Measurements from ENCODE around the gene HMGCS1.
"Not testable (repeated sequence)": the region's sequence is repeated elsewhere in the genome, so short reads cannot be mapped to it uniquely, and the experiment has no call there.

Gene HMGCS1

DNA sequence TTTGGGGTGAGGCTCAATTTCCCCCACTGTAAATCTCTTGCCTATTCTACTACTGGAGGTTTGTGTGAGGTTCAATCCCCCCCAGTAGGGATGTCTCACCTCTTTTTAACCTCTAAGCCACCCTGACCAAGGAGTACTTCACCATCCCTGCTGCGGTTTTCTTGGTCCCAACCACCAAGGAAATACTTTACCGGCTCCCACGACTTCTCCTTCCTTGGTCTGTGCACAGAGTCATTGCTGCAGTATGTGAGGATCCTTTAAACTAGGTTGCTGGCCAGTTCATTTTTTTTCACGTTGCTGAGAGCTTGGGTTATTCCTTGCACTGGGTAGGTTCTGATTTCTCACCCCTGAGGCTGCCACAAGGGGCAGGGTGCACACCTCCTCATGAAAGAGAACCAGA is 22.5 kb upstream of the HMGCS1 start:
- H3K27me3 ChIP-seq (ENCODE audit: control insufficient read depth, insufficient read depth, low read length), result no peaks in the 10 kb centered on the region
- H3K36me3 ChIP-seq (ENCODE audit: control insufficient read depth, insufficient read depth, low read length), result no peaks in the 10 kb centered on the region
- no peak overlapping the region for H3K4me3 ChIP-seq (ENCODE audit: low read length)
- H3K4me1 ChIP-seq (ENCODE audit: control insufficient read depth, insufficient read depth, low read length), result no peaks in the 10 kb centered on the region
- no peak overlapping the region for H3K9ac ChIP-seq (ENCODE audit: low read length)
- H3K27ac ChIP-seq (ENCODE audit: low read depth, low read length), result no peak overlapping the region

- Histone ChIP-seq H3K4me1 (ENCODE audit: control insufficient read depth, insufficient read depth, low read length) (no peaks in the 10 kb centered on the region), H3K27me3 (ENCODE audit: control insufficient read depth, insufficient read depth, low read length) (no peaks in the 10 kb centered on the region), H3K9ac (ENCODE audit: low read length) (no peak overlapping the region), H3K27ac (ENCODE audit: low read depth, low read length) (no peak overlapping the region), H3K4me3 (ENCODE audit: low read length) (no peak overlapping the region), H3K36me3 (ENCODE audit: control insufficient read depth, insufficient read depth, low read length) (no peaks in the 10 kb centered on the region)
Measured at GRCh38 chr5:43332401-43332800, 19.2 kb upstream of the HMGCS1 start.

GRCh38 chr5:43325624-43326023 is 12.4 kb upstream of the HMGCS1 start:
- H3K4me3 ChIP-seq (ENCODE audit: low read length); H3K4me1 ChIP-seq (ENCODE audit: control insufficient read depth, insufficient read depth, low read length); H3K9ac ChIP-seq (ENCODE audit: low read length); H3K27me3 ChIP-seq (ENCODE audit: control insufficient read depth, insufficient read depth, low read length); H3K36me3 ChIP-seq (ENCODE audit: control insufficient read depth, insufficient read depth, low read length); H3K27ac ChIP-seq (ENCODE audit: low read depth, low read length): not testable (repeated sequence)

- H3K4me1 ChIP-seq (ENCODE audit: control insufficient read depth, insufficient read depth, low read length); H3K36me3 ChIP-seq (ENCODE audit: control insufficient read depth, insufficient read depth, low read length); H3K9ac ChIP-seq (ENCODE audit: low read length); H3K4me3 ChIP-seq (ENCODE audit: low read length); H3K27ac ChIP-seq (ENCODE audit: low read depth, low read length); H3K27me3 ChIP-seq (ENCODE audit: control insufficient read depth, insufficient read depth, low read length): not testable (repeated sequence)
Measured at GRCh38 chr5:43323488-43323887, 10.3 kb upstream of the HMGCS1 start.

GRCh38 chr5:43320846-43321245 is 7.6 kb upstream of the HMGCS1 start:
- H3K4me1 ChIP-seq (ENCODE audit: control insufficient read depth, insufficient read depth, low read length), result no peaks in the 10 kb centered on the region
- H3K9ac ChIP-seq (ENCODE audit: low read length), result no peak overlapping the region
- H3K27ac ChIP-seq (ENCODE audit: low read depth, low read length), result no peak overlapping the region
- no peaks in the 10 kb centered on the region for H3K27me3 ChIP-seq (ENCODE audit: control insufficient read depth, insufficient read depth, low read length)
- no peaks in the 10 kb centered on the region for H3K36me3 ChIP-seq (ENCODE audit: control insufficient read depth, insufficient read depth, low read length)
- H3K4me3 ChIP-seq (ENCODE audit: low read length), result no peak overlapping the region

GRCh38 chr5:43316421-43316820 is 3.2 kb upstream of the HMGCS1 start:
- Histone ChIP-seq H3K36me3 (ENCODE audit: control insufficient read depth, insufficient read depth, low read length) (no peaks in the 10 kb centered on the region), H3K27me3 (ENCODE audit: control insufficient read depth, insufficient read depth, low read length) (no peaks in the 10 kb centered on the region), H3K9ac (ENCODE audit: low read length) (no peak overlapping the region), H3K4me1 (ENCODE audit: control insufficient read depth, insufficient read depth, low read length) (peaks cover 9% of the 10 kb centered on the region), H3K27ac (ENCODE audit: low read depth, low read length) (no peak overlapping the region), H3K4me3 (ENCODE audit: low read length) (no peak overlapping the region)

DNA sequence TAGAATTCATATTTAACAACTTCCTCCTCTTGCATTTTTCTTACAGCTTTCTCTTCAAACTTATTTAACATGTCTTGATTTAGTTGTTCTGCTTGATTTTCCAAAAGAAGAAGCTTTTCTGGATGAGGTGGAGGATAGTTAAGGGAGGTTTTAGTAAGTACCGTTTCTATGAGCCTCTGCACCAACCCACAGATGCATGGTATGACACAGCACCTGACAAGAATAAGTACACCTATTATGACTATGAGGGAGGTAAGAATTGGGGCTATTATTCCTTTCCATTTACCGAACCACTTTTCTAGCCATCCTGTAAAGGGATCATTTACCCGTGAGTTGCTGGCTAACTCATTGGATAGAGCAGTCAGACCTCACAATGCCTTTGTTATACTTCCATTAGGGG is 2.5 kb upstream of the HMGCS1 start:
- no peaks in the 10 kb centered on the region for H3K27me3 ChIP-seq (ENCODE audit: control insufficient read depth, insufficient read depth, low read length)

GRCh38 chr5:43315263-43315662 is 2.1 kb upstream of the HMGCS1 start:
- H3K27me3 ChIP-seq (ENCODE audit: control insufficient read depth, insufficient read depth, low read length), result no peaks in the 10 kb centered on the region
- peaks cover 9% of the 10 kb centered on the region for H3K4me1 ChIP-seq (ENCODE audit: control insufficient read depth, insufficient read depth, low read length)
- H3K4me3 ChIP-seq (ENCODE audit: low read length), result no peak overlapping the region
- no peak overlapping the region for H3K9ac ChIP-seq (ENCODE audit: low read length)
- H3K36me3 ChIP-seq (ENCODE audit: control insufficient read depth, insufficient read depth, low read length), result no peaks in the 10 kb centered on the region
- H3K27ac ChIP-seq (ENCODE audit: low read depth, low read length), result no peak overlapping the region

More for the DNA sequence above, 2.5 kb upstream of the HMGCS1 start:
- Histone ChIP-seq H3K9ac (ENCODE audit: low read length) (no peak overlapping the region), H3K27ac (ENCODE audit: low read depth, low read length) (no peak overlapping the region), H3K4me3 (ENCODE audit: low read length) (no peak overlapping the region), H3K4me1 (ENCODE audit: control insufficient read depth, insufficient read depth, low read length) (peaks cover 9% of the 10 kb centered on the region), H3K36me3 (ENCODE audit: control insufficient read depth, insufficient read depth, low read length) (no peaks in the 10 kb centered on the region)

- no peak overlapping the region for H3K27ac ChIP-seq (ENCODE audit: low read depth, low read length)
- H3K27me3 ChIP-seq (ENCODE audit: control insufficient read depth, insufficient read depth, low read length), result no peaks in the 10 kb centered on the region
- no peaks in the 10 kb centered on the region for H3K36me3 ChIP-seq (ENCODE audit: control insufficient read depth, insufficient read depth, low read length)
- no peak overlapping the region for H3K4me3 ChIP-seq (ENCODE audit: low read length)
- H3K9ac ChIP-seq (ENCODE audit: low read length), result no peak overlapping the region
- H3K4me1 ChIP-seq (ENCODE audit: control insufficient read depth, insufficient read depth, low read length), result peaks cover 9% of the 10 kb centered on the region
Measured at GRCh38 chr5:43314724-43315123, 1.5 kb upstream of the HMGCS1 start.

- no peaks in the 10 kb centered on the region for H3K27me3 ChIP-seq (ENCODE audit: control insufficient read depth, insufficient read depth, low read length)
- peak overlapping the region; percentile 68 for H3K4me3 ChIP-seq (ENCODE audit: low read length)
- H3K4me1 ChIP-seq (ENCODE audit: control insufficient read depth, insufficient read depth, low read length), result peaks cover 9% of the 10 kb centered on the region
- no peaks in the 10 kb centered on the region for H3K36me3 ChIP-seq (ENCODE audit: control insufficient read depth, insufficient read depth, low read length)
- H3K27ac ChIP-seq (ENCODE audit: low read depth, low read length), result peak overlapping the region; percentile 56
- H3K9ac ChIP-seq (ENCODE audit: low read length), result no peak overlapping the region
Measured at GRCh38 chr5:43313854-43314457, 744 bp upstream of the HMGCS1 start.

DNA sequence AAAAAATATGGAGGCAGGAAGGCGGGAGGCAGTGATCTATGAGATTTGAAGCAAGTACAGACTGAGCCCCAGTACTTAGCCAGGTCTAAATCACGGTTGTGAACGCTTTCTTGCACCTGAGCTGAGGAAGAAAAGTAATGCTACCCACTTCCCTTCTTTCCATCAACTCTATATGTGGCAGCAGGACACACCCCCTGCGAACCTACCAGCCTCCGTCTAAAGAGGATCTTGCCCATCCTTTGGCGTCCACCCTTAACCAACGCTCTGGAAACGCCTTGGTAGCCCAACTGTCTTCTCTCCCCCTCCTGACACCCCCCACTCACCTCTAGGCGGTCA is 545 bp downstream of the HMGCS1 start:
- Histone ChIP-seq H3K4me1 (ENCODE audit: control insufficient read depth, insufficient read depth, low read length) (peaks cover 9% of the 10 kb centered on the region), H3K27me3 (ENCODE audit: control insufficient read depth, insufficient read depth, low read length) (no peaks in the 10 kb centered on the region), H3K4me3 (ENCODE audit: low read length) (peak overlapping the region; percentile 93), H3K27ac (ENCODE audit: low read depth, low read length) (peak overlapping the region; percentile 90), H3K9ac (ENCODE audit: low read length) (peak overlapping the region; percentile 89), H3K36me3 (ENCODE audit: control insufficient read depth, insufficient read depth, low read length) (no peaks in the 10 kb centered on the region)

GRCh38 chr5:43312076-43312661 is 1.0 kb downstream of the HMGCS1 start:
- Histone ChIP-seq H3K36me3 (ENCODE audit: control insufficient read depth, insufficient read depth, low read length) (no peaks in the 10 kb centered on the region), H3K4me1 (ENCODE audit: control insufficient read depth, insufficient read depth, low read length) (peaks cover 9% of the 10 kb centered on the region), H3K9ac (ENCODE audit: low read length) (peak overlapping the region; percentile 89), H3K4me3 (ENCODE audit: low read length) (peak overlapping the region; percentile 93), H3K27ac (ENCODE audit: low read depth, low read length) (no peak overlapping the region), H3K27me3 (ENCODE audit: control insufficient read depth, insufficient read depth, low read length) (no peaks in the 10 kb centered on the region)

GRCh38 chr5:43309637-43310036 is 3.6 kb downstream of the HMGCS1 start:
- peaks cover 9% of the 10 kb centered on the region for H3K4me1 ChIP-seq (ENCODE audit: control insufficient read depth, insufficient read depth, low read length)
- no peak overlapping the region for H3K4me3 ChIP-seq (ENCODE audit: low read length)
- no peak overlapping the region for H3K9ac ChIP-seq (ENCODE audit: low read length)
- H3K27ac ChIP-seq (ENCODE audit: low read depth, low read length), result no peak overlapping the region
- no peaks in the 10 kb centered on the region for H3K36me3 ChIP-seq (ENCODE audit: control insufficient read depth, insufficient read depth, low read length)
- H3K27me3 ChIP-seq (ENCODE audit: control insufficient read depth, insufficient read depth, low read length), result no peaks in the 10 kb centered on the region

Measured in rectal smooth muscle tissue (tissue), 1 donor.